DMS53 treated with DMSO at 0.1 percent for 48 hours (cell line): ENCODE measurements around the gene PPM1K.
"Not testable (repeated sequence)": the region's sequence is repeated elsewhere in the genome, so short reads cannot be mapped to it uniquely, and the experiment has no call there.

ENCODE experiments used
- DNase-seq: peaks from one replicate; lab custom pipeline; 2025; ENCODE audit not compliant: unreplicated experiment; lab: John Stamatoyannopoulos, UW

PPM1K gene

DNA sequence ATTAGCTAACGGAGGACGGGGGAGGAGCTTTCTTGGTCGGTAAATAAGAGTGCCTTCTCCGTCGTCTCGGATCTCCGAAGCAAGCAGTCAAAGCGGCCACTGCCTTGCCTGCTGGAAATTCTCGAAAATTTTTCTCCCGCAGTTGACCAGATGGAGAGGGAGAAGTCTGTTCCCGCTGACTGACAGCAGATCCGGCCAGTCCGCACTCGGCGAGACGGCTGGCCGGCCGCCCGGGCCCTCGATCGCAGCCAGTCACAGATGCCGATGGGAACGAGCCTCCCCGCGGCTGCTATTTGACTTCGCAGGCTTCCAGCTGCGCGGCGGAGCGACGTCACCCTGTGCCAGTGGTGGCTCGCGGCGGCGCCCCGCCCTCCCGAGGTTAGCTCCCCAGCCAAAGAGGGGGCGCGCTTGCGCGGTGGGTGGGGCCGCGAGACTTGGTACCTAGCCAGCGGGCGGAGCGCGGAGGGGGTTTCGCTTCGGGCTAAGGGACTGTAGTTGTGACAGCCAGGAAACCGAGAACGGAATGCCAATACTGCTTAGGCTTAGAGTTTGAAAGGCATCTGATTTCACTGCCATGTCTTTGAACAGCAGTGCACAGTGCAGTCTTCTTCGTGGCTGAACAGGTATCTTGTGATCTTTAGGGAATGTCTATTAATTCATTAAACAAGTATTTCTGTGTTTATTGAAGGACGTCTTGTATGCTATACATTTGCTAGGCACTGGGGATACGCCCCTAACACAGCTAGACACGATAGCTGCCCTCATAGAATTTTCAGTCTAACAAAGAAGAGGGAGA lies at the start of gene PPM1K:
Gene PPM1K (minus strand): TSS at position 123 of the 796 bp plus-strand sequence. CDS start 5,978 bp downstream, outside the sequence.
- peak; percentile 94 for DNase-seq

DNA sequence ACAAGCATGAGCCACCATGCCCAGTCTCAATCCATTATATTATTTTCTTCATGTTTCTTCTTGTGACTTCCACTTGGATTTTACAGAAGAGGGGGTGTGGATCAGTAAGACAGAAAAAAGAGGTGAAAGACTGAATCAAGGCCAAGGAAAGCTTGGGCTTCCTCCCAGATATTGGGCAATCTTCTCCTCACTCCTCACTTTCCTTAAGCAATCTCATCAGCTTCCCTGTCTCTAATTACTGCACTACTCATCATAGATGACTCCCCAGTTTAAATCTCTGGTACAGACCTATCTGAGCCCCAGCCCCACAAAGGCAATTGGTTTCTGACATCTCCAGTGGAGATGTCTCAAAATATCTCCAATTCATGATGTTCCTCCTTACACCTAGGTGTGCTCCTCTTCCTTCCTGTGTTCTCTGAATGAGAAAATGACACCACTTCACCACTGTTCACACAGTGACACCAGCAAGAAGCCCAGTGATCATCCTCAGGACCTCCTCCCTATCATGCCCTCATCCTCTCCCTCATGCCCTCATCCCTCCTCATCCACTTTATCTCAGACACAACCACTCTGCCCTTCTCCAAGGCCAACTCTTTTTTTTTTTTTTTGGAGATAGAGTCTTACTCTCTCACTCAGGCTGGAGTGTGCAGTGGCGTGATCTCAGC lies 49.5 kb upstream of the PPM1K start:
- DNase-seq, result no peak

DNA sequence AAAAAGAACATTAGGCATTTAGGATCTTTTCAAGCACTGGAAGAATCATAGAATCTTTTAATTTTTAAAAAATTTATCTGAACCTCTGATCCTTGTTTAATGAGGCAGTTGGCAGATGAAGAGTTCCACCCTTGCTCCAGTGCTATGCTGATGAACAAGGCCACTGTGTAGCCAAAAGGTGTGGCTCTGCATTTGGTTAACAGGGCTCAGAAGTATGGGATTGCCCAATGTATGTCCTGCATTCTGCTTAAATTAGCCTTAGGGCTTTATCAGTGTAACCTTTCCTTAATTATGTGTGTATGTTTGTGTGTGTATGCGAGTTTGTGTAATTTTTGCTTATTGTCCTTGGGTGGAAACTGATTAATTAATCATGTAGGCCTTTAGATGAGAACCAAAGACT lies 43.3 kb upstream of the PPM1K start:
- no peak for DNase-seq

DNA sequence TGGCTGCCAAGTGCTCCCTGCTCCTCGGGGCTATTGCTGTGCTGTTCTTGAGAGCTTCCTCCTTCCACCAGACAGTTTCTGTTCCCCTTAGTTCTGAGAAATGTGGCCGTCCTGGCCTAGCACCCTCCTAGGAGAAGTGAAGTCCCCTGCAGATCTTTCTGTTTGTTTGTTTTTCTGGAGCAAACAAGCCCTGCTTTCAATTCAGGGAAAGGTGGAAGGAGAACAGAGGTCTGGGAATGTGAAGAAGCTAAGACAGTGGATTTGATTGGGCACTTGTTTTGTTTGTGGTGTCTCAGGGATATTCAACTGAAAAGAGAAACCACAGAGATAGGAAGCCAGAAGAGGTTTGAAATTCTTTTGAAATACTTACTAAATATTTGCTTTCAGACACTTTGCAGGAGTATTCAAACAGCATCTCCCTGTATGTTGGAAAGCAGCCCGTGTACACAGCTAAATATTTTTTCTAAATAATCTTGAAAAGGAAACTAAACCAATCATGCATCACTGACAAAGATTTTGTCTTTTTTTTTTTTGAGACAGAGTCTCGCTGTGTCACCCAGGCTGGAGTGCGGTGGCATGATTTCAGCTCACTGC lies 36.5 kb upstream of the PPM1K start:
- DNase-seq, result peak; percentile 24

- DNase-seq, result no peak
Measured at GRCh38 chr4:88320224-88320779, 35.9 kb upstream of the PPM1K start.

GRCh38 chr4:88318751-88319350 lies 34.5 kb upstream of the PPM1K start:
- DNase-seq, result peak; percentile 49

DNA sequence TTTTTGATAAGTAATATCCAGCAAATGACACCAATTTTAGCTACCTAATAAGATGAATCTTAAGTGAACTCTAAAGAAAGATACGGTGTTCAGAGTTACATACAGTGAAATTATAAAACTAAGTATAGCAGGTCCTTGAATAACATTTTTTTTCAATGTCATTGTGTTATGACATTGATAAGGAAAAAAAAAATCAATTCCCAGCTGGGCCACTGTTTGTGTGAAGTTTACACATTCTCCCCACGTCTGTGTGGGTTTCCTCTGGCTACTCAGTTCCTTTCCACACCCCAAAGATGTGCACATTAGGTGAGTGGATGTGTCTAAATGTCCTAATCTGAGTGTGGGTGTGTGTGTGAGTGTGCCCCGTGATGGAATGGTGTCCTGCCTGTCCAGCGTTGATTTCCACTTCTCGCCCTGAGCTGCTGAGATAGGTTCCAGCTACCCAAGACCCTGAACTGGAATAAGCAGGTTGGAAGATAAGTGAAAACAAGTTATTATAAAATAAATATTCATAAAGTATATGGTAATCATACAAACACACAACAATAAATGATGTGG lies 31.2 kb upstream of the PPM1K start:
- DNase-seq, result no peak

DNA sequence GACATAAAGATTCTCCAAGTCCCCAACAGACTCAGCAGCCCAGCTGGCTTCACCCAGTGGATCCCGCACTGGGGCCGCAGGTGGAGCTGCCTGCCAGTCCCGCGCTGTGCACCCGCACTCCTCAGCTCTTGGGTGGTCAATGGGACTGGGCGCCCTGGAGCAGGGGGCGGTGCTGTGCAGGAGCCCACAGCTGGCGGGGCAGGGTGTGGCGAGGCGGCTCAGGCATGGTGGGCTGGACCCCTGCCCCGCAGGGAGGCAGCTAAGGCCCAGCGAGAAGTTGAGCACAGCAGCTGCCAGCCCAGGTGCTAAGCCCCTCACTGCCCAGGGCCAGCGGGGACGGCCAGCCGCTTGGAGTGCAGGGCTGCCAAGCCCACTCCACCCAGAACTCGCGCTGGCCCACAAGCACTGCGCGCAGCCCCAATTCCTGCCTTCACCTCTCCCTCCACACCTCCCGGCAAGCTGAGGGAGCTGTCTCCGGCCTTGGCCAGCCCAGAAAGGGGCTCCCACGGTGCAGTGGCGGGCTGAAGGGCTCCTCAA lies 28.8 kb upstream of the PPM1K start:
- not testable (repeated sequence) for DNase-seq

- no peak for DNase-seq
Measured at GRCh38 chr4:88308587-88308986, 24.2 kb upstream of the PPM1K start.

- no peak for DNase-seq
Measured at GRCh38 chr4:88297725-88298454, 13.5 kb upstream of the PPM1K start.

DNA sequence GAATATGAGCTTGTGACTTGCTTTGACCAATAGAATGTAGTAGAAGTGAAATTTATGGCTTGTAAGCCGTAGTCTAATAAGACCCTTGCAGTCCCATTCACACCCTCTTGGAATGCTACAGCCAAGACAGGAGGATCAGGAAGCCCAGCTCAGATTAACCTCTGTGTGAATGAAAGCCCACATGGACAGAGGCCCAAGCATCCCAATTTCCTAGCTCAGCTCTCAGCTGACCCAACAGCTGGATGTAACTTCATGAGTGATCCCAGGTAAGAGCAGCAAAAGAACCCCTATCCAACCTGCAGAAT lies 12.8 kb upstream of the PPM1K start:
- no peak for DNase-seq

DNA sequence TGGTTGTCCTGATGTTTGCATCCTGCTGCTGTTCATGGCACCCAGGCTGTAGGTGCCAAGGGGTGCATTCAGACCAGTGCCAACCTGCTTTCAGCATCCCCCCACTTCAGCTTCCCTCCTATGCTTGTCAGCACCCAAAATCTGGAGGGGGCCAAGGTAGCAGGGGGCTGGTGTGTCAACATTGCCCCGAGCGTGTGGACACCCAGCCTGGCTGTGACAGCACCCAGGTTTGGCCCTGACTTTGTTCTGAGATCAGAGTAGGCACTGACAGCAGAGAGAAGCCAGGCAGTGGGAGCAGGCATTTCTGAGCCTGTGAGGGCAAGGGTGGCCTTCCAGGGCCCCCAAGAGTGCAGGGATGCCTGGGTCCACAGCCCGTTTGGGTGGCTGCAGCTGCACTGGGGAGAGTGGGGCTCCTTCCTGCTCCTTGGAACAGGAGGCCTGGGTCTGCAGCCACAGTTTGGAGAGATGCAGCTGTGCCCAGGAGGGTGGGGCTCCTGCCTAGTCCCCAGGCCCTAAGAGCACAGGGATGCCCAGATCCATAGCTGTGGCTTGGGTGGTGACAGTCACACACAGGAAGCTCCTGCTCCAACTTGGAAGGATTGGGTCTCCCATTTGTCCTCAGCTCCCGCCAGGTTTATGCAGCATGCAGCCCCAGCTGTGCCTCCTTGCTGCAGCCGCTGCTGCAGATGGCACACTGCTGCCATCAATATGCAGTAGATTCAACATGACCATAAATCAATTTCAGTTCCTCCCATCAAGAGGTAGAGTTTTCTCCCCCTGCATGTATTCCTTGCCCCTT lies 12.3 kb upstream of the PPM1K start:
- DNase-seq, result no peak

DNA sequence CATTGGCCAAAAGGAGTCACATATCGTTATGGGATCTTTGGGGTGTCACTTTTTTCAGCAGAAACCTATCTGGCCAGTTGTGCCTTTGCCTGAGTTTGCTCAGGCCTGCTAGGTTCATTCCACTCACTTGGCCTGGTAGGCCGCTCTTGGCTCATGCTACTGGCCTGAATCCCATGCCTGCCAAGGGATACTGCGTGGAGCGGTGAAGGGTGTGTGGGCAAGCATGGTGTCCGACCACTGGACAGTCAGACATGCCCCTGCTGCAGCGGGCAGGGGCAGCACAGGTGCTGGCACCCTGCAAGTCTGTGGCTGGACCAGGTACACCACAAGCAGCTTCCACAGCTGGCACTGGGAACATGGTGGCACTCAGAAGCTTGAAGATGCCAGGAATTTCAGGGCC lies 11.3 kb upstream of the PPM1K start:
- DNase-seq, result no peak

DNA sequence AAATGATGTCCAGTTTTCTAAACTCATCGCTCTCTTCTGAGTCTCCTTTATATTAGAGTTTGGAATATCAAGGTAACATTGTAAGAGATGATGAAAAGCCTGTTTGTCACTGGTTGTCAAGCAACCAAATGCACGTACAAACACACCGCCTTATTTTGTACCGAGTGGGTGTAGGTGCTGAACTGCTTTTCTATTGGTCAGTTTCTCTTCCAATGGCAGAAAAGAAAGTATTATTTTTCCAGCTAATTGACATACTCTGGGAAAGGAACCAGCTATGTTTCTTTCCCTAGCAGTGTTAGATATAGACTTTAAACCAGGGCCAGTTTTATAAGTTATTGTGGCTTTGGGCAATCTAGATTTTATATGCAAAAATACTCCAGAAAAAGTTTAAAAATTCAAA lies 6.6 kb upstream of the PPM1K start:
- DNase-seq, result no peak

DNA sequence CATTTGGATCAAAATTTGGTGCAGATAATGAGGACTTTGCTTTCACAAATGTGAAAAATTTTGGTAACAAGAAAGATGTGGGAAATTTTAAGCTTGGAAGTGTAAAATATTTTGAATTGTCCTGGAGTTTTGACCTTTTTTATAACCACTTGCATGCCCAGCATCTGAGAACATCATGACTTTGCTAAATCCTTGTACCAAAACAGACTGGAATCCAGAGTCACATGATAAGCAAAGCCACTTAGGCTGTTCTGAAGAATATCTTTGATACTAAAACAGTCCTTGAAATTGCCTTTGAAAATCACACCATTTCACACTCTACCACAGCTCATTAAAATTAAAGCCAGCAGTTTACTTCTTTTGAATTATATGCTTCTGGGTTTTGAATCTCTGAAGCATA lies 2.5 kb upstream of the PPM1K start:
- no peak for DNase-seq

DNA sequence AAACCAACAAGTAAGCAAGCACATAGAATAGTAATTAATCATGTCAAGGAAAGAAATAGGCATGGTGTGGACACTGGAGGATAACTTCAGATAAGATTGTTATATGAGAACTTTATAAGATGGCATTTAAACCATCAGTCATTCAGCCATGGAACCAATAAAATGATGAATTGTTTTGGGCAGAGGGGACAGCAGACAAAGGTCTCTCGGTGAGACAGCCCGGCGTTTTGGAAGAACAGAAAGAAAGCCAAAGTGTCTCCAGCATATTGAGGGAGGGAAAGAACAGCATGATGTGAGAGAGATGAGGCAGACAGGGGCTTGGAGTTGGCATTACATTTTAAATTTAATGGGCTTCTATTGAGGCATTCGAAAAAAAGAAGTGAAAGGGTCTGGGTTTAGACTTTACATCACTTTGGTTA lies 883 bp upstream of the PPM1K start:
- no peak for DNase-seq

DNA sequence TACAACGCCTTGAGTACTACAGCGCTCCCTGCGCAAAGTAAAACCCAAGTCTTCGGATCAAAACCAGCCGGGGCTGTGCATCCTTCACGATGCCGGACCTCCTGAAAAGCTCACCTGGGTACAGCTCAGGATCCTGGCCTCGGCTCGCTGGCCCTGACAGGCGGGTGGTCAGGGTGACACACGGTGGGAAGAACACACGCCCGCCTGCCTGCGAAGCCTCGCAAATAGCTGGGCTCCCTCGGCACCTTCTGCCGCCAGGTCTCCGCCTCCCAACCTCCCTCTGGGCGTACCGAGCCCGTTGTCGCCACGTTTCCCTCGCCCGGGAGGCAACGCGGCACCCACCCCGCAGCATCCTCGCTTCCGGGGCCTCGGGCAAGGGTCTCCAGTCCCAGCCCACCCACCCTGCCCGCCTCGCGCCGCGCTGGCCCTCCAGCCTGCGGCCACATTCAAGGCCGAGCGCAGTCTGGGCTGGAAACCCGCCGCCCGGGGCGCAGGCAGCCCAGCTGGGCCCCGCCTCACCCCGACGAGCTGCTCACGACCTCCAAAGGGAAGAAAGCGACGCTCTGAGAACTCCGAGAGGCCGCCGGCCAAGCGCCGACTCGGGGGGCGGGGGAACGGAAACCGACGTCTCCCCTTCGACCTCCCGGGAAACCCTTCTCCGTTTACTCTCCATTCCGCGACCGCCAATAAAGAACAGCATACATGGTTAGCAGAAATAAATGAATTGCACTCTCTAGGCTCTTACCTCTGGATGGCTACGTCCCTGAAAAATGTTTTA lies 511 bp downstream of the PPM1K start:
- DNase-seq, result peak; percentile 22

- DNase-seq, result no peak
Measured at GRCh38 chr4:88280228-88280795, 4.0 kb downstream of the PPM1K start.
